Subcutaneous abdominal adipose tissue (tissue), 5 donors: ENCODE data around the gene TTN.

Source experiments
- H3K27ac ChIP-seq: one replicate; pipeline ENCODE4 v1.7.0; 2013; ENCODE audit warnings: low read depth, mild to moderate bottlenecking, inconsistent platforms, low read length, moderate library complexity
- H3K27me3 ChIP-seq, 5 donors: one replicate each; pipeline ENCODE4 v1.7.0; 2013; ENCODE audit warnings: low read length in 5 of 5, inconsistent platforms in 1 of 5; ENCODE audit not compliant: control insufficient read depth in 5 of 5, insufficient read depth in 4 of 5
- H3K36me3 ChIP-seq, 5 donors: one replicate each; pipeline ENCODE4 v1.7.0; 2013; ENCODE audit warnings: low read length in 5 of 5; ENCODE audit not compliant: control insufficient read depth in 5 of 5, insufficient read depth in 5 of 5
- H3K4me1 ChIP-seq, 5 donors: one replicate each; pipeline ENCODE4 v1.7.0; 2013; ENCODE audit warnings: low read length in 5 of 5, mild to moderate bottlenecking in 3 of 5, moderate library complexity in 1 of 5; ENCODE audit not compliant: control insufficient read depth in 5 of 5, insufficient read depth in 5 of 5
- H3K4me3 ChIP-seq, 5 donors: one replicate each; pipeline ENCODE4 v1.7.0; 2013; ENCODE audit warnings: low read length in 5 of 5, low read depth in 1 of 5
- H3K9ac ChIP-seq, 5 donors: one replicate each; pipeline ENCODE4 v1.7.0; 2013; ENCODE audit warnings: low read length in 5 of 5, mild to moderate bottlenecking in 4 of 5, moderate library complexity in 3 of 5
- H3K9me3 ChIP-seq, 5 donors: one replicate each; pipeline ENCODE4 v1.7.0; 2013; ENCODE audit warnings: low read length in 5 of 5; ENCODE audit not compliant: control insufficient read depth in 5 of 5
- donor health status: healthy.
- donor health status: healthy.
- donor health status: healthy.
- donor health status: healthy.
- donor health status: healthy.

The TTN gene

DNA sequence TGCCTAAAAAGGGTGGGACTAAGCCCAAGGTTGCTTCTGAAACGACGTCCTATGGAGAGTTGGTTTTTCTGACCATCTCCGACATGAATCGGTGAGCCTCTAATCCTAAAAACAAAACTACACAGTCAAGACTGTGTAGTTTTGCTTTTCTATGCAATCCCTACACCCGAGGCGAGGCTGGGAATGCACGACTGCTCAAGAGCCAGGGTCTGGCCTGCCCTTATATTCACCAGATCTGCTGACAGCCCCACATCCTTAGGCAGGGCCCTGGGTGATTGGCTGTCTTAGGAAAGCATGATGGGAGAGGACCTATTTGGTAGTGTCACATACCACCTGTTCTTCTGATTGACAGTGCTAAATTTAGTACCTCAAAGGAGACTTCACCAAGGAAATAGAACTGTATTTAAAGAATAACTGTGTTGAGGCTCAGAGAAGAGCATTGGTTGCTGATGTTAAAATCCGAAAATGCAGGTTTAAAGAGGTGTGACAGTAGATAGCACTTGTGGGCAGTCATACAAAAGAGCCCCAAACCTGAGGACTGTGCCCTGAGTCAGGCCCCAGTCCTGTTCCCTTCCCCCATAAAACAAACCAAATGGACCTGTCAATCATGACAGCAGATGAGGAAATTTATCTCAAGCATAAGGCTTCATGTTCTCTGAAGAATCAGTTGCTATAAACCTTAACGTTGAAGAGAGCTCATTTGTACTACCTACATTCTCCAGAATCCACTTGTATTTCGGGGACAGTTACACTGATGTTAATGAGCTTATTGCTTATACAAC, at the start of gene TTN:
TTN (minus strand) TSS at position 197 of the 782 bp plus-strand sequence. CDS start 2,781 bp downstream, outside the sequence.
- Histone ChIP-seq H3K4me3 (no peak within 1 kb of the TSS), H3K4me1 (no peaks in the 10 kb centered on the region), H3K27me3 (no peaks in the 10 kb centered on the region), H3K36me3 (no peaks in the 10 kb centered on the region), H3K27ac (no peak within 1 kb of the TSS), H3K9ac (no peak within 1 kb of the TSS), H3K9me3 (no peaks in the 10 kb centered on the region)

- Histone ChIP-seq H3K27ac (no peak overlapping the region), H3K4me1 (no peaks in the 10 kb centered on the region), H3K9me3 (no peaks in the 10 kb centered on the region), H3K36me3 (peaks cover 0 to 3% (median 0%) of the 10 kb centered on the region in 5 donors), H3K27me3 (no peaks in the 10 kb centered on the region), H3K9ac (no peak overlapping the region), H3K4me3 (no peak overlapping the region)
These were observed 47.9 kb upstream of the TTN start for GRCh38 chr2:178855151-178855550.

- peaks cover 0 to 10% (median 0%) of the 10 kb centered on the region in 5 donors for H3K36me3 ChIP-seq
- no peak overlapping the region for H3K4me3 ChIP-seq
- no peak overlapping the region for H3K9ac ChIP-seq
- no peaks in the 10 kb centered on the region for H3K4me1 ChIP-seq
- H3K27ac ChIP-seq, result no peak overlapping the region
- H3K27me3 ChIP-seq, result no peaks in the 10 kb centered on the region
- H3K9me3 ChIP-seq, result no peaks in the 10 kb centered on the region
These were observed 41.1 kb upstream of the TTN start for GRCh38 chr2:178848335-178848734.

- Histone ChIP-seq H3K4me3 (no peak overlapping the region), H3K27ac (no peak overlapping the region), H3K27me3 (no peaks in the 10 kb centered on the region), H3K36me3 (peaks cover 0 to 8% (median 0%) of the 10 kb centered on the region in 5 donors), H3K9me3 (no peaks in the 10 kb centered on the region), H3K9ac (no peak overlapping the region), H3K4me1 (no peaks in the 10 kb centered on the region)
These were observed 39.2 kb upstream of the TTN start for GRCh38 chr2:178846458-178846802.

DNA sequence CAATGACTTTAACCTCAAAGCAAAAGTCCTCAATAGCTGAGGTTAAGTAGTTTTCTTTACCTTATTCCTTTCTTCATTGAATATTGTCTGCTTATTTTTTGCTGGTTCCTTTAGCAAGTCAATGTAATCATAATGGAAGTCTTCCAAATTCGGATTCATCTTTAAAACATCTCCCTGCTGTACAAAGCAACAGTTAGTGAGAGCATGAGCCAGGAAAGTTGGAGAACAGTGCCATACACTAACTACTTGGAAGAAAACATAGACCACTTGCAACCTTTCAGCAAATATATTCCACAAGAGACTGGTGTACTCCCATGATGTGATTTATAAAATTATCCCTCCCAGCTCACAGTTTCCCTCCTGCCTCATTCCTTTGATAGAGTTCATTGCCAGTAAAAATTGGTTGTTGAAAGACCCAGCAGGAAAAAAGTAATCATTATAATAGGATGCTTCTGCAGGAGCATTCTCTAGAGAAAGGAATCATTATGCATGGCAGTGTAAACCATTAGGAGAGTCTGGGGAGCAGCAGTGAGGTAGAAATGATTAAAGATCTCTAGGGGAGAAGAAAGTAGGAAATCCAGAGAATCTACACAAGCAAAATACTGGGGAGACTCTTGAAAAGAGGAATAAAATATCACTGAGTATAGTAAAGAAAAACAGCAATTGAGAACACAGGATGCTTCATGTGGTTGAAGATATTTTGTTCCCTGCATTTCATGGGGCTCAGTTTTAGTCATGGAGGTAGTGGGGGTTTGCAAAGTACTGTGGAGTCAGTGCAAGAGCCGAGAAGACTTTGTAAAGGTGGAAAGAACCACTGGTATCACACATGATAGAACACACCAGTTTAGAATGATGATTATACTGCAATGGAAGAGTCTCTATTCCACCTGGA, 38.6 kb upstream of the TTN start:
- H3K36me3 ChIP-seq, result peaks cover 0 to 8% (median 0%) of the 10 kb centered on the region in 5 donors
- no peaks in the 10 kb centered on the region for H3K9me3 ChIP-seq
- no peak overlapping the region for H3K9ac ChIP-seq
- H3K27me3 ChIP-seq, result no peaks in the 10 kb centered on the region
- no peak overlapping the region for H3K27ac ChIP-seq
- no peaks in the 10 kb centered on the region for H3K4me1 ChIP-seq
- no peak overlapping the region for H3K4me3 ChIP-seq

- Histone ChIP-seq H3K36me3 (peaks cover 0 to 8% (median 0%) of the 10 kb centered on the region in 5 donors), H3K27me3 (no peaks in the 10 kb centered on the region), H3K27ac (no peak overlapping the region), H3K9ac (no peak overlapping the region), H3K9me3 (no peaks in the 10 kb centered on the region), H3K4me3 (no peak overlapping the region), H3K4me1 (no peaks in the 10 kb centered on the region)
These were observed 37.5 kb upstream of the TTN start for GRCh38 chr2:178844701-178845100.

- Histone ChIP-seq H3K27me3 (no peaks in the 10 kb centered on the region), H3K36me3 (peaks cover 0 to 8% (median 0%) of the 10 kb centered on the region in 5 donors), H3K4me1 (no peaks in the 10 kb centered on the region), H3K27ac (no peak overlapping the region), H3K4me3 (no peak overlapping the region), H3K9ac (no peak overlapping the region), H3K9me3 (no peaks in the 10 kb centered on the region)
These were observed 37.0 kb upstream of the TTN start for GRCh38 chr2:178844269-178844668.

DNA sequence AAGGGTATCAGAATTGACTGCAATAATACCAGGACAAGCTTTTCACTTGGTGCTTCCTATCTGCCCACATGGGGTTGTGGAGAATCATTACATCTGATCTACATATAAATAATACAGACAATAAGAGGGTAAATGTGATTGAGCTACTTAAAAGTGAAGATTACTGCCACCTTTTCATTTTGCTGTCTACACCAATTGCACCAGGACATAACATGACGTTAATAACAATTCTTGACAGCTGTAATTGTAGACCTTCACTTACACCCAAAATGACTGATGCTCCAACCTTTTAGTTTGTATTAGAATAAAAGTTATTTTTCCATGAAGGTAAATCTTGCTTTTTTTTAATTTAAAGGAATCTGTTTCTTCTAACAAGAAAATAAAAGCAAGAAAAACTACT, 36.5 kb upstream of the TTN start:
- Histone ChIP-seq H3K36me3 (peaks cover 0 to 8% (median 0%) of the 10 kb centered on the region in 5 donors), H3K4me1 (no peaks in the 10 kb centered on the region), H3K27ac (no peak overlapping the region), H3K27me3 (no peaks in the 10 kb centered on the region), H3K4me3 (no peak overlapping the region), H3K9me3 (no peaks in the 10 kb centered on the region), H3K9ac (no peak overlapping the region)

DNA sequence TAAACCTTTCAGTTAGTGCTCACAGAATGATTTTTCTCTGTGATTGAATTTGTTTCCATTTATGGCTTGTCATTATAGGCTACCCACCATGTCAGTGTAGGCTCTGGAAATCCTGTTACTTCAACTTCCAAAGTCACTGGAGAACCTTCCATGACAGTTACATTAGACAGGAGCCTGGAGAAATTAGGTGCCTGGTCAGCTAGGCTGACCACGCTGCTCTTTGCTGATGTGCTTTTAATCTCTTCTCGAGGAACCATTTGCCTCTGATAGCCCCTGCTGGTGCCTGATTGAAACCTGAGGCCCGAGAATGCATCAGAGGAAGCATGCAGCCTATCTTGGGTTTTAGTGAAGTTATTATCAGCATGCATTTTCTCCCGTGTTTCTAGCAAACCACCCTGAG, 29.6 kb upstream of the TTN start:
- Histone ChIP-seq H3K27me3 (no peaks in the 10 kb centered on the region), H3K9ac (no peak overlapping the region), H3K4me1 (no peaks in the 10 kb centered on the region), H3K9me3 (no peaks in the 10 kb centered on the region), H3K36me3 (peaks cover 0 to 3% (median 0%) of the 10 kb centered on the region in 5 donors), H3K4me3 (no peak overlapping the region), H3K27ac (no peak overlapping the region)

DNA sequence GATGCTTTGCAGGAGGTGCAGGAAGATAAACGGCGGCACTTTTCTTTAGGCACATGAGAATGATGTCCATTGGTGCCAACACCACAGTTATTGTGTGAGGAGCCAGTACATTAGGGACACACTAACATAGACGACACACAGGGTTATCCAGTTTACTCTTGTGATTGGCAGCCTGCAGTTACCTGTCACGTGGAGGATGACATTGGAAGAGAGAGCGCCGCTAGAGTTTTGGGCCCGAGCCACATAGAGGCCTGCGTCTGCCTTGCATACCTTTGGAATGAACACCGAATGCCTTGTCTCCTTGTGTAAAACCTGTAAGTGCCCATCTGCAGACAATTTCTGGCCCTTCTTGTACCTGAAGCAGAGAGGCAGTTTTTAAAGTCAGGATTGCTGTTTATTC, 26.9 kb upstream of the TTN start:
- Histone ChIP-seq H3K9me3 (no peaks in the 10 kb centered on the region), H3K9ac (no peak overlapping the region), H3K36me3 (peaks cover 0 to 3% (median 0%) of the 10 kb centered on the region in 5 donors), H3K27ac (no peak overlapping the region), H3K4me3 (no peak overlapping the region), H3K27me3 (no peaks in the 10 kb centered on the region), H3K4me1 (peaks cover 0 to 5% (median 0%) of the 10 kb centered on the region in 5 donors)
